BE2C (cell line): Measurements from ENCODE around the gene ARHGAP26.
"Not testable (repeated sequence)": the region's sequence is repeated elsewhere in the genome, so short reads cannot be mapped to it uniquely, and the experiment has no call there.

Source experiments
- DNase-seq: peaks from one replicate; pipeline ENCODE4 v3.0.0-alpha.2; 2020
- H3K27me3 ChIP-seq: fragments of 250-450 bp; sonication (Bioruptor Pico); 2 replicates; pipeline ENCODE4 v1.5.1; 2020; ENCODE audit warnings: mild to moderate bottlenecking
- H3K36me3 ChIP-seq: fragments of 250-450 bp; sonication (Bioruptor Pico); 2 replicates; pipeline ENCODE4 v1.5.1; 2020; ENCODE audit warnings: mild to moderate bottlenecking
- H3K4me1 ChIP-seq: fragments of 250-450 bp; sonication (Bioruptor Pico); 2 replicates; pipeline ENCODE4 v1.5.1; 2020
- H3K4me3 ChIP-seq: 2 replicates; pipeline ENCODE4 v1.5.1; 2011; ENCODE audit warnings: low read depth, low read length
- H3K9me3 ChIP-seq: fragments of 250-450 bp; sonication (Bioruptor Pico); 2 replicates; pipeline ENCODE4 v1.5.1; 2020
- CTCF ChIP-seq: IDR thresholded peaks from 2 replicates; pipeline ENCODE4 v1.5.1; 2012; ENCODE audit warnings: mild to moderate bottlenecking, low read depth, low read length

The ARHGAP26 gene

GRCh38 chr5:142994218-142994617 is 224.0 kb downstream of the ARHGAP26 start:
- Histone ChIP-seq H3K4me3 (no peak overlapping the region), H3K4me1 (no peaks in the 10 kb centered on the region), H3K27me3 (no peaks in the 10 kb centered on the region), H3K36me3 (no peaks in the 10 kb centered on the region), H3K9me3 (no peaks in the 10 kb centered on the region)
- no peak for TF ChIP-seq CTCF
- no peak for DNase-seq

DNA sequence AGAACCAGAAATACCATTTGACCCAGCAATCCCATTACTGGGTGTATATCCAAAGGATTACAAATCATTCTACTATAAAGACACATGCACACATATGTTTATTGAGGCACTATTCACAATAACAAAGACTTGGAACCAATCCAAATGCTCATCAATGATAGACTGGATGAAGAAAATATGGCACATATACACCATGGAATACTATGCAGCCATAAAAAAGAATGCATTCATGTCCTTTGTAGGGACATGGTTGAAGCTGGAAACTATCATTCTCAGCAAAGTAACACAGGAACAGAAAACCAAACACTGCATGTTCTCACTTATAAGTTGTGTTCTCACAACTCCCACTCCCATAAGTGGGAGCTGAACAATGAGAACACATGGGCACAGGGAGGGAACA is 225.4 kb downstream of the ARHGAP26 start:
- H3K4me1 ChIP-seq, H3K4me3 ChIP-seq, DNase-seq, H3K27me3 ChIP-seq, H3K9me3 ChIP-seq, H3K36me3 ChIP-seq: not testable (repeated sequence)

GRCh38 chr5:142997591-142997990 is 227.4 kb downstream of the ARHGAP26 start:
- Histone ChIP-seq H3K4me1 (no peaks in the 10 kb centered on the region), H3K9me3 (no peaks in the 10 kb centered on the region; the same call in 1 of the 2 replicates), H3K36me3 (no peaks in the 10 kb centered on the region), H3K4me3 (no peak overlapping the region), H3K27me3 (no peaks in the 10 kb centered on the region)
- TF ChIP-seq CTCF = no peak
- no peak for DNase-seq

DNA sequence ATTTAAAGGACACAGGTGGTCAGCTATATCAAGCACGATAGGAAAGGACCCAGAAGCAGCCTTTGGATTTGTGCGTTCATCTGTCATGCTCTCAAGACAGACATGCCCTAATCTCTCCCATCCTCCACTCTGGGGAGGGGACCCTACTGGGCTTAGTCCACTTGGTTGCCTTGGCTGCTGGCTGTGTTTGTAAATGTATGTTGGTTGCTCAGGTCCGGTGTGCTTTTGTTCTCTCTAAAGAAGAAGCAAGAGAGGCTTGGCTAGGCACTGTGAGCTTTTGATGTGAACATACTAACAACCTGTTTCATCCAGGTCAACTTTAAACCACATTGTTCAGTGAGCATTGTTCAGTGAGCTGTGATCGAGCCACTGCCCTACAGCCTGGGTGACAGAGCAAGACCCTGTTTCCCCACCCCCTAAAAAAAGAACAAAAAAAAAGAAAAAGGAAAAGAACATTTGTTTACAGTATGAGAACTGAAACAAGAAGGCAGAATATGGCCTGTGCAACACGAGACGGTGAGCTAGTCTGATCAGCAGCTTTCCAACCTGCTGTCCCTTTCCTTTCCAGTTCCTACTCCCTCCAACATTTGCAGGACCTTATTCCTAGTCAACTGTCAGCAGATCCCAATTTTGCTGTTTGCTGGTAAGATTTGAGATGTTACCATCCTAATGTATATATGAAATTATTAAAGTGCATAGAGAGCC is 228.3 kb downstream of the ARHGAP26 start:
- Histone ChIP-seq H3K9me3 (no peaks in the 10 kb centered on the region; the same call in 1 of the 2 replicates), H3K4me3 (no peak overlapping the region), H3K4me1 (0 out of 2 replicates have a peak, but pooled peaks cover 3% of the 10 kb centered on the region), H3K36me3 (no peaks in the 10 kb centered on the region), H3K27me3 (no peaks in the 10 kb centered on the region)
- no peak for TF ChIP-seq CTCF
- DNase-seq = no peak

- not testable (repeated sequence) for H3K27me3 ChIP-seq, H3K4me1 ChIP-seq, H3K36me3 ChIP-seq, H3K9me3 ChIP-seq, DNase-seq, H3K4me3 ChIP-seq
Observed at GRCh38 chr5:143000551-143000950, 230.4 kb downstream of the ARHGAP26 start.

GRCh38 chr5:143001764-143002351 is 231.7 kb downstream of the ARHGAP26 start:
- TF ChIP-seq CTCF = no peak
- Histone ChIP-seq H3K4me3 (no peak overlapping the region), H3K27me3 (no peaks in the 10 kb centered on the region), H3K4me1 (0 out of 2 replicates have a peak, but pooled peaks cover 3% of the 10 kb centered on the region), H3K36me3 (no peaks in the 10 kb centered on the region), H3K9me3 (no peaks in the 10 kb centered on the region; the same call in 1 of the 2 replicates)
- DNase-seq = no peak
